B cell (primary cell): ENCODE results near the gene FITM1. TPM values are rescaled to one million over a fixed set of nuclear protein-coding genes. Genes with fewer than 3 reads are reported as not detected.

Experiments used
- ATAC-seq: fragments of 200-7000 bp; cut with Tn5 transposase; one replicate; pipeline ENCODE4 v1.10.0; 2021; ENCODE audit warnings: low read depth, mild to moderate bottlenecking, moderate number of reproducible peaks, moderate library complexity
- CTCF ChIA-PET: fragments of 350-600 bp; sonication (Branson Sonifier 250); formaldehyde crosslinking; loops from one replicate; lab custom pipeline; 2021; ENCODE audit warnings: antibody characterized with exemption, inconsistent platforms; lab: Charles Lee
- POLR2A ChIA-PET: fragments of 350-600 bp; sonication (Branson Sonifier 250); formaldehyde crosslinking; loops from one replicate; lab custom pipeline; 2021; ENCODE audit warnings: antibody characterized with exemption; lab: Charles Lee
- DNase-seq: peaks from one replicate; pipeline ENCODE4 v3.0.0; 2013
- H2AFZ ChIP-seq: 2 replicates; pipeline ENCODE4 v1.6.1; 2012; ENCODE audit warnings: mild to moderate bottlenecking, low read depth, low read length; ENCODE audit not compliant: insufficient read depth, poor library complexity, severe bottlenecking
- H3K27ac ChIP-seq, 2 donors: 1 replicate in 1 of 2; 2 replicates in 1 of 2; pipeline ENCODE4 v1.5.1; 2012 to 2013; ENCODE audit warnings: low read length in 2 of 2, mild to moderate bottlenecking in 2 of 2, moderate library complexity in 1 of 2
- H3K27me3 ChIP-seq, 4 experiments: fragments of 200-600 bp in 1 of 4; sonication (generic) in 1 of 4; replicated peaks in 1 of 4; 1 replicate in 2 of 4; 2 replicates in 2 of 4; pipeline versions ENCODE4 v1.6.1 to v1.7.0; 2013 to 2016; ENCODE audit warnings: low read length in 3 of 4, mild to moderate bottlenecking in 2 of 4, mixed read lengths in 1 of 4, moderate library complexity in 1 of 4; ENCODE audit not compliant: insufficient read depth in 4 of 4, control insufficient read depth in 3 of 4; ENCODE audit errors: control extremely low read depth in 1 of 4
- H3K36me3 ChIP-seq, 2 experiments: replicated peaks in 1 of 2; 1 replicate in 1 of 2; 2 replicates in 1 of 2; pipeline versions ENCODE4 v1.6.1 to v1.7.1; 2013; ENCODE audit warnings: low read length in 1 of 2; ENCODE audit not compliant: insufficient read depth in 2 of 2, control insufficient read depth in 1 of 2; ENCODE audit errors: control extremely low read depth in 1 of 2, extremely low read depth in 1 of 2
- H3K4me1 ChIP-seq, 2 donors: fragments of 200-600 bp in 1 of 2; sonication (generic) in 1 of 2; 1 replicate in 1 of 2; 2 replicates in 1 of 2; pipeline versions ENCODE4 v1.5.1 to v1.6.1; 2013 to 2017; ENCODE audit warnings: low read length in 2 of 2; ENCODE audit not compliant: control insufficient read depth in 2 of 2, insufficient read depth in 2 of 2
- H3K4me2 ChIP-seq: replicated peaks from 2 replicates; pipeline ENCODE3; 2012; ENCODE audit warnings: mild to moderate bottlenecking, low read depth, low read length; ENCODE audit not compliant: poor library complexity, severe bottlenecking
- H3K4me3 ChIP-seq, 5 experiments: fragments of 200-600 bp in 1 of 5; sonication (generic) in 1 of 5; 1 replicate in 3 of 5; 2 replicates in 2 of 5; pipeline versions ENCODE4 v1.5.1 to v1.7.0; 2011 to 2016; ENCODE audit warnings: low read length in 4 of 5, mild to moderate bottlenecking in 4 of 5, low read depth in 2 of 5, control low read depth in 1 of 5, moderate library complexity in 1 of 5; ENCODE audit not compliant: insufficient read depth in 1 of 5; ENCODE audit errors: control extremely low read depth in 1 of 5, extremely low read depth in 1 of 5
- H3K79me2 ChIP-seq: fragments of 200-600 bp; sonication (generic); one replicate; pipeline ENCODE4 v1.6.0; 2016; ENCODE audit warnings: low read length; ENCODE audit not compliant: control insufficient read depth, insufficient read depth
- H3K9ac ChIP-seq: fragments of 200-600 bp; sonication (generic); 2 replicates; pipeline ENCODE4 v1.6.1; 2017; ENCODE audit warnings: mild to moderate bottlenecking, low read length, moderate library complexity
- H3K9me3 ChIP-seq, 3 donors: one replicate each; pipeline versions ENCODE4 v1.6.1 to v1.7.1; 2013; ENCODE audit warnings: low read length in 2 of 3; ENCODE audit not compliant: control insufficient read depth in 2 of 3, insufficient read depth in 1 of 3; ENCODE audit errors: control extremely low read depth in 1 of 3
- H4K20me1 ChIP-seq: 2 replicates; pipeline ENCODE4 v1.6.0; 2012; ENCODE audit warnings: mild to moderate bottlenecking, low read length; ENCODE audit not compliant: insufficient read depth, control insufficient read depth, poor library complexity, severe bottlenecking
- H3K27ac Mint-ChIP-seq: one replicate; pipeline ENCODE4 v1.8.0; 2021; ENCODE audit warnings: mixed read lengths
- H3K27me3 Mint-ChIP-seq: one replicate; pipeline ENCODE4 v1.8.0; 2021; ENCODE audit warnings: mixed read lengths
- H3K4me1 Mint-ChIP-seq: one replicate; pipeline ENCODE4 v1.8.0; 2021; ENCODE audit warnings: mixed read lengths
- H3K4me3 Mint-ChIP-seq: one replicate; pipeline ENCODE4 v1.8.0; 2021; ENCODE audit warnings: mixed read lengths
- H3K9me3 Mint-ChIP-seq: one replicate; pipeline ENCODE4 v1.8.0; 2022; ENCODE audit warnings: mixed read lengths; ENCODE audit not compliant: insufficient read depth
- EZH2 ChIP-seq: IDR thresholded peaks from 2 replicates; pipeline ENCODE4 v1.6.1; 2012; ENCODE audit warnings: borderline replicate concordance, low read depth, mild to moderate bottlenecking, moderate library complexity, low read length; ENCODE audit not compliant: insufficient read depth, poor library complexity, severe bottlenecking
- WGBS: methylation state at CpG from one replicate; pipeline ENCODE4 v1.1.5; 2013; ENCODE audit warnings: missing lambda C conversion rate; ENCODE audit not compliant: insufficient coverage; 5-methylcytosine and 5-hydroxymethylcytosine counted together
- intact Hi-C: fragments of 100-400 bp; cut with micrococcal nuclease; formaldehyde crosslinking; loops from one replicate; pipeline ENCODE4 v1.10.0; 2022
- polyA plus RNA-seq: library from polyadenylated mRNA; depleted of rRNA; stranded (reverse); fragments of >200 nt; gene quantifications from 2 replicates; pipeline ENCODE4 v1.2.3, GENCODE V29; 2012
- total RNA-seq, 2 donors: library from RNA; stranded (reverse); fragments of 120-200 nt in 1 of 2; gene quantifications; 1 replicate in 1 of 2; 2 replicates in 1 of 2; pipeline versions ENCODE4 v1.2.3 to v1.2.4, GENCODE V29; 2013 to 2022
- TF ChIP-seq, protein P1 (sequence below): fragments of 200-600 bp; IDR thresholded peaks from one replicate; pipeline ENCODE4 v1.8.0; 2022; ENCODE audit warnings: antibody characterized with exemption, mild to moderate bottlenecking

The FITM1 gene
- total and polyA plus RNA-seq, 2 donors (not counting 1 experiment from before 2014, with no cell fraction given), result 2.6 to 3.3 TPM

DNA sequence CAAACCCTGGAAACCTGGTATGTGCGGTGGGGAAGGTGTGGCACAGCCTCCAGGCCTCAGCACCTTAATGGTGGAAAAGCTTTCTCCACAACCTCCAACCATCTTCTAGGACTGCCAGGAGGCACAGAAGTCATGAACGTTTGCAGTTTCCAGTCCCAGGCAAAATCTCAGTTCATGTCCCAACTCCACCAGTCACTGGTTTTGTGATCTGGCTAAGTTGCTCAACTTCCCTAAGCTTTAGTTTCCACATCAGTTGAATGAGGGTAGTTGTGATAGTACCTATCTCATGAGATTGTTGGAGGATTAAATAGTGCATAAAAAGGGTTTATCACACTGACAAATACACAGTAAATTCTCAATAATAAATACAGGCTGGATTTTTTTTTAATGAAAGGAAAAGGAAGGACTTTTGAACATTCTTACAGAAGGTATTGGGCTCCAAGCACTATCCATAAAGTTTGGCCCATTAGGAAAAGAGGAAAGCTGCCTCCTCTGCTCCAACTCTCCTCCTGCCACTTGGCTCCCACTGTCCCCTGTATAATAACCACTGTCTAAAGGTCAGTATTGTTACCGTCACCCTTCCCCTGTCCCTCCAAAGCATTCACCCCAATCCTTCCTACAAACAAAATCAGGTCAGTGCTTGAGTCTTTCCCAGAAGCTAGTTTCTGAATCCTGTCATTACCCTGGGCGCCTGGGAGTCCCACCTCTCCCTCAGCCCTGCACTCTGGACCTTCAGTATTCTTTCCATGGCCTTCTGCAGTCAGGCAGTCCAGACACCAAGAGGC is 30.1 kb upstream of the FITM1 start:
- DNase-seq, result no peak
- no peaks in the 10 kb centered on the region for H3K9me3 Mint-ChIP-seq
- WGBS, result 100% methylated on average over 3 of the region's 4 CpGs

More for the DNA sequence above, 30.1 kb upstream of the FITM1 start:
- Histone ChIP-seq H3K27me3 (no peaks in the 10 kb centered on the region), H3K4me3 (no peak overlapping the region), H3K9ac (no peak overlapping the region), H2AFZ (no peak overlapping the region), H3K9me3 (no peaks in the 10 kb centered on the region), H3K4me1 (peaks cover 5 to 13% of the 10 kb centered on the region in 2 donors), H3K4me2 (no peak overlapping the region), H3K36me3 (peaks cover 2 to 69% of the 10 kb centered on the region in 2 experiments), H3K27ac (no peak overlapping the region), H4K20me1 (peaks cover 7% of the 10 kb centered on the region), H3K79me2 (peaks cover 34% of the 10 kb centered on the region)
- POLR2A ChIA-PET, result no interaction called here
- Mint-ChIP-seq H3K27me3 (no peaks in the 10 kb centered on the region), H3K27ac (peak overlapping the region; percentile 50), H3K4me3 (no peak overlapping the region), H3K4me1 (peaks cover 13% of the 10 kb centered on the region)
- CTCF ChIA-PET, result interaction anchor here (1.2 to 11.7 kb wide), 4 partner anchors 7 to 42 kb away, joined by 4 to 292 read pairs (median 6); partner anchors contain the start of gene PCK2
- intact Hi-C loops, result loop anchor here (10.0 kb wide), 1 partner anchor 116 kb away; the partner anchor contains the start of gene DHRS4L2
- TF ChIP-seq, protein P1, sequence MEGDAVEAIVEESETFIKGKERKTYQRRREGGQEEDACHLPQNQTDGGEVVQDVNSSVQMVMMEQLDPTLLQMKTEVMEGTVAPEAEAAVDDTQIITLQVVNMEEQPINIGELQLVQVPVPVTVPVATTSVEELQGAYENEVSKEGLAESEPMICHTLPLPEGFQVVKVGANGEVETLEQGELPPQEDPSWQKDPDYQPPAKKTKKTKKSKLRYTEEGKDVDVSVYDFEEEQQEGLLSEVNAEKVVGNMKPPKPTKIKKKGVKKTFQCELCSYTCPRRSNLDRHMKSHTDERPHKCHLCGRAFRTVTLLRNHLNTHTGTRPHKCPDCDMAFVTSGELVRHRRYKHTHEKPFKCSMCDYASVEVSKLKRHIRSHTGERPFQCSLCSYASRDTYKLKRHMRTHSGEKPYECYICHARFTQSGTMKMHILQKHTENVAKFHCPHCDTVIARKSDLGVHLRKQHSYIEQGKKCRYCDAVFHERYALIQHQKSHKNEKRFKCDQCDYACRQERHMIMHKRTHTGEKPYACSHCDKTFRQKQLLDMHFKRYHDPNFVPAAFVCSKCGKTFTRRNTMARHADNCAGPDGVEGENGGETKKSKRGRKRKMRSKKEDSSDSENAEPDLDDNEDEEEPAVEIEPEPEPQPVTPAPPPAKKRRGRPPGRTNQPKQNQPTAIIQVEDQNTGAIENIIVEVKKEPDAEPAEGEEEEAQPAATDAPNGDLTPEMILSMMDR, result no peak
- no peak for TF ChIP-seq EZH2
- ATAC-seq, result no peak
